Fibroblast of lung (primary cell): ENCODE data around the gene RPS8. TPM values are rescaled to one million over a fixed set of nuclear protein-coding genes. Genes with fewer than 3 reads are reported as not detected.

Experiments
- DNase-seq, 2 donors: peaks; one replicate each; pipeline versions ENCODE4 v3.0.0 to v3.0.0-alpha.2; 2010; ENCODE audit warnings: low read depth in 2 of 2
- H2AFZ ChIP-seq: 2 replicates; pipeline ENCODE4 v1.5.1; 2012; ENCODE audit warnings: low read length, control low read depth, inconsistent platforms
- H3K27ac ChIP-seq: 2 replicates; pipeline ENCODE4 v1.5.1; 2011; ENCODE audit warnings: low read length, control low read depth; ENCODE audit not compliant: insufficient read depth
- H3K27me3 ChIP-seq: 2 replicates; pipeline ENCODE4 v1.5.1; 2011; ENCODE audit warnings: mild to moderate bottlenecking, low read length; ENCODE audit not compliant: control insufficient read depth, insufficient read depth
- H3K36me3 ChIP-seq: 2 replicates; pipeline ENCODE4 v1.5.1; 2011; ENCODE audit warnings: low read length; ENCODE audit not compliant: control insufficient read depth, insufficient read depth
- H3K4me1 ChIP-seq: 2 replicates; pipeline ENCODE4 v1.5.1; 2011; ENCODE audit warnings: low read length; ENCODE audit not compliant: control insufficient read depth, insufficient read depth; ENCODE audit errors: extremely low read depth
- H3K4me2 ChIP-seq: 2 replicates; pipeline ENCODE4 v1.5.1; 2011; ENCODE audit warnings: low read length, control low read depth; ENCODE audit not compliant: insufficient read depth; ENCODE audit errors: extremely low read depth
- H3K4me3 ChIP-seq, 4 experiments: fragments of 200-600 bp in 1 of 4; sonication (generic) in 1 of 4; replicated peaks in 1 of 4; 2 replicates each; pipeline ENCODE4 v1.5.1; 2011 to 2016; ENCODE audit warnings: low read length in 4 of 4, low read depth in 3 of 4, mild to moderate bottlenecking in 3 of 4, control low read depth in 2 of 4, inconsistent platforms in 1 of 4, mixed read lengths in 1 of 4; ENCODE audit not compliant: insufficient read depth in 1 of 4; ENCODE audit errors: control extremely low read depth in 1 of 4
- H3K79me2 ChIP-seq: 2 replicates; pipeline ENCODE4 v1.5.1; 2012; ENCODE audit warnings: mild to moderate bottlenecking, low read length, inconsistent platforms; ENCODE audit not compliant: control insufficient read depth, insufficient read depth
- H3K9ac ChIP-seq: 2 replicates; pipeline ENCODE4 v1.5.1; 2011; ENCODE audit warnings: mild to moderate bottlenecking, low read length, control low read depth; ENCODE audit not compliant: insufficient read depth
- H3K9me3 ChIP-seq: 2 replicates; pipeline ENCODE4 v1.5.1; 2012; ENCODE audit warnings: low read depth, low read length; ENCODE audit not compliant: control insufficient read depth, insufficient read depth
- H4K20me1 ChIP-seq: 2 replicates; pipeline ENCODE4 v1.5.1; 2011; ENCODE audit warnings: low read length; ENCODE audit not compliant: control insufficient read depth, insufficient read depth; ENCODE audit errors: extremely low read depth
- EZH2 ChIP-seq: IDR thresholded peaks from 2 replicates; pipeline ENCODE4 v1.5.1; 2012; ENCODE audit warnings: low read length, control low read depth, mild to moderate bottlenecking; ENCODE audit errors: missing control alignments
- polyA plus RNA-seq, 2 donors: library from polyadenylated mRNA; depleted of rRNA in 1 of 2; stranded (reverse) in 1 of 2; unstranded in 1 of 2; fragments of >200 nt; gene quantifications; 2 replicates each; pipeline ENCODE4 v1.2.1, GENCODE V29; 2011 to 2012; ENCODE audit warnings: missing spikeins in 1 of 2
- total RNA-seq: library from RNA; depleted of rRNA; stranded (reverse); fragments of >200 nt; gene quantifications from 2 replicates; pipeline ENCODE4 v1.2.1, GENCODE V29; 2014
- TF ChIP-seq, protein P1 (sequence below), 2 donors: IDR thresholded peaks in 1 of 2; conservative IDR thresholded peaks in 1 of 2; 1 replicate in 1 of 2; 2 replicates in 1 of 2; pipeline ENCODE4 v1.5.1; 2011 to 2012; ENCODE audit warnings: low read length in 2 of 2, control low read depth in 1 of 2, inconsistent platforms in 1 of 2, low read depth in 1 of 2, mild to moderate bottlenecking in 1 of 2

The RPS8 gene
- total and polyA plus RNA-seq, 2 donors (not counting 1 experiment from before 2014, with no cell fraction given): 1,373 to 2,098 TPM

DNA sequence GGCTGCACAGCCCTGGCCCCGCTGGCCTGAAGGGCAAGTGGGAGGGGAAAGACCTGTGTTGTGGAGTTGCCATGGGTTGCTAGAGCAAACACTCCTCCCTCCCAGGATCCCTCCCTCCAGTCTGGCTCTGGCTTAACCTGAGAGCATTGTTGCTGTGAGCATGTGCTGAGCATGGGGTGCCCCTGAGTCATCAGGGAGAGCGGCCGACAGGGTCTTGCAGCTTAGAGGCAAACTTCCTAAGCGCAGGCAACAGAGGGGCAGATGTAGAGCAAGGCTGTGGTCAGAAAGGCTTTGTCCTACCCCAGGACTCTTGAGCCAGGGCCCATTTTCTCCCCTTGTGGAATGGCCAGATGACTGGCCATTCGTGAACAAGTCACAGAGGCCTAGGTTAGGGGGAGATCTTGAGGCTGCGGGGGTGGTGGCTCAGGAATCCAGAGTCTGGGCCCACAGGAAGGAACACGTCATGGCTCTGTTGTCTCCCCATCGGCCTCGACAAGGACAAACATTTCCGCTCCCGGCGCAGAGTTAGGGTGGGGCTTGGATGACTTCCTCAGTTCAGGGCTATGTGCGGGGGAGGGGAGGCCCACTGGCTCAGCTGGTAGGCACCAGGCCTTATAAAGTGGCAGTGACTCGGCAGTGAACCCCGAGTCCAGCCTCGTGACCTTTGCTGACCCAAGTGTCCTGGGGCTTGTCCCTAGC, 32.2 kb downstream of the RPS8 start:
- no peaks in the 10 kb centered on the region for H3K9me3 ChIP-seq
- H3K4me2 ChIP-seq: peak overlapping the region; percentile 93
- DNase-seq: peak; percentile 99 to 100
- H3K9ac ChIP-seq: peak overlapping the region; percentile 92
- peak overlapping the region; percentile 3 to 64 (median 36) for H3K4me3 ChIP-seq
- H3K36me3 ChIP-seq: peaks cover 39% of the 10 kb centered on the region
- H2AFZ ChIP-seq: no peak overlapping the region
- peaks cover 74% of the 10 kb centered on the region for H3K4me1 ChIP-seq
- no peaks in the 10 kb centered on the region for H4K20me1 ChIP-seq
- H3K79me2 ChIP-seq: peaks cover 48% of the 10 kb centered on the region
- no peaks in the 10 kb centered on the region for H3K27me3 ChIP-seq
- no peak for TF ChIP-seq EZH2
- TF ChIP-seq, protein P1, sequence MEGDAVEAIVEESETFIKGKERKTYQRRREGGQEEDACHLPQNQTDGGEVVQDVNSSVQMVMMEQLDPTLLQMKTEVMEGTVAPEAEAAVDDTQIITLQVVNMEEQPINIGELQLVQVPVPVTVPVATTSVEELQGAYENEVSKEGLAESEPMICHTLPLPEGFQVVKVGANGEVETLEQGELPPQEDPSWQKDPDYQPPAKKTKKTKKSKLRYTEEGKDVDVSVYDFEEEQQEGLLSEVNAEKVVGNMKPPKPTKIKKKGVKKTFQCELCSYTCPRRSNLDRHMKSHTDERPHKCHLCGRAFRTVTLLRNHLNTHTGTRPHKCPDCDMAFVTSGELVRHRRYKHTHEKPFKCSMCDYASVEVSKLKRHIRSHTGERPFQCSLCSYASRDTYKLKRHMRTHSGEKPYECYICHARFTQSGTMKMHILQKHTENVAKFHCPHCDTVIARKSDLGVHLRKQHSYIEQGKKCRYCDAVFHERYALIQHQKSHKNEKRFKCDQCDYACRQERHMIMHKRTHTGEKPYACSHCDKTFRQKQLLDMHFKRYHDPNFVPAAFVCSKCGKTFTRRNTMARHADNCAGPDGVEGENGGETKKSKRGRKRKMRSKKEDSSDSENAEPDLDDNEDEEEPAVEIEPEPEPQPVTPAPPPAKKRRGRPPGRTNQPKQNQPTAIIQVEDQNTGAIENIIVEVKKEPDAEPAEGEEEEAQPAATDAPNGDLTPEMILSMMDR (conservative IDR thresholded peaks at IDR 0.05 in 1 of 2, IDR thresholded peaks at IDR 0.05 in 1 of 2; ENCODE audit: low read depth in 1 of 2, low read length in 2 of 2): no peak
- H3K27ac ChIP-seq: peak overlapping the region; percentile 100

DNA sequence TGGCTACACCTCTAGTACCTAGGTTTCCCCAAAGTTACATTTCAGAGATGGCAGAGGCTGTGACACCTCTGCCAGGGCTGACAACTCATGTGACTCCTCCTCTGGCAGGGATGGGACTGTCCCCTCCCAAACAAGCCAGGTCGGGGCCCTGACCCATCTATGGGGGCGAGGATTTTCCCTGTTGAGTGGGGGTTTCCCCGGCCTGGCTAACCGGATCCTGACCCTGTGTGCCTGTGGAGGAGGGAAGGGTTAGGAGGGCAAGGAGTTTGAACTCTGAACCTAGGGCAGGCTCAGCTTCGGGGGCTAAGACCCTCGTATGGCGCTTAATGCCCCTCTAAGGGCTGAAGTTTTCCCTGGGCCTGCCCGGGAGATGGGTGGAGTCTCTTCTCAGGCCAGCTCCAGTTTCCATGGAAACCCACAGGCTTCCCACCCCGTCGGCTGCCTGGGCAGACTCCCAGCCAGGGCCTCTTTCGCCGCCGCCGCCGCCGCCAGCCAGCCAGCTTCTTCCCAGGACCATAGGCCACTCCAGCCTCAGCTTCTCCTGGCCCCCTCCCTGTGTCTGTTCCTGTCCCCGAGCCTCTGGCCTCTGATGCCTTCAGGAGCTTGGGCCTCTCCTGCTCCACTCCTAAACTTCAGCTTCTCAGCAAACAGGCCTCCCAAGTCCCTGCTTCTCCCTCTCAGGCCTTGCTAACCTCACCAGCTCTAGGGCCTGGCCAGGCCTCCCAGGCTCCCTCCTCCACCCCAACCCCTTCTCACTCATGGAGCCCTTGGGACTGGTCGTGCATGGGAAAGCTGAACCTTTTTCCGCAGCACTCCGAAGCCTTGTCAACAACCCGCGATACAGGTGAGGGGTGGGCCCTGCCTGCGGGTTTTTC, 33.0 kb downstream of the RPS8 start, which contains the start of gene BTBD19:
BTBD19 (plus strand) TSS at position 461 of the 875 bp plus-strand sequence; CDS start at position 759, 298 bp downstream.
- peak within 1 kb of the TSS; percentile 100 for H3K27ac ChIP-seq
- H2AFZ ChIP-seq: no peak within 1 kb of the TSS
- peak within 1 kb of the TSS; percentile 93 for H3K4me2 ChIP-seq
- H3K9me3 ChIP-seq: no peaks in the 10 kb centered on the region
- H3K27me3 ChIP-seq: no peaks in the 10 kb centered on the region
- TF ChIP-seq, protein P1 (conservative IDR thresholded peaks at IDR 0.05 in 1 of 2, IDR thresholded peaks at IDR 0.05 in 1 of 2; ENCODE audit: low read depth in 1 of 2, low read length in 2 of 2): no peak
- no peak for TF ChIP-seq EZH2
- H3K36me3 ChIP-seq: peaks cover 36% of the 10 kb centered on the region
- peaks cover 40% of the 10 kb centered on the region for H3K79me2 ChIP-seq
- peak within 1 kb of the TSS; percentile 47 to 64 (median 50) for H3K4me3 ChIP-seq
- H4K20me1 ChIP-seq: no peaks in the 10 kb centered on the region
- H3K4me1 ChIP-seq: peaks cover 67% of the 10 kb centered on the region
- DNase-seq: peak; percentile 93 to 95
- H3K9ac ChIP-seq: peak within 1 kb of the TSS; percentile 92
